BLaER1 (cell line): ENCODE results near the gene PRR30.
"Not testable (repeated sequence)": the region's sequence is repeated elsewhere in the genome, so short reads cannot be mapped to it uniquely, and the experiment has no call there.

Source experiments
- H3K27ac ChIP-seq: shearing (Covaris generic); formaldehyde crosslinking; 2 replicates; pipeline ENCODE4 v1.8.1; 2022
- H3K27me3 ChIP-seq: shearing (Covaris generic); formaldehyde crosslinking; 2 replicates; pipeline ENCODE4 v1.8.1; 2022
- H3K36me3 ChIP-seq: shearing (Covaris generic); formaldehyde crosslinking; 2 replicates; pipeline ENCODE4 v1.8.1; 2022
- H3K4me1 ChIP-seq: shearing (Covaris generic); formaldehyde crosslinking; 2 replicates; pipeline ENCODE4 v1.8.1; 2022
- H3K4me2 ChIP-seq: shearing (Covaris generic); formaldehyde crosslinking; 2 replicates; pipeline ENCODE4 v1.8.1; 2022
- H3K4me3 ChIP-seq: shearing (Covaris generic); formaldehyde crosslinking; 2 replicates; pipeline ENCODE4 v1.8.1; 2022
- H3K9ac ChIP-seq: shearing (Covaris generic); formaldehyde crosslinking; 2 replicates; pipeline ENCODE4 v1.8.1; 2022
- H3K9me3 ChIP-seq: shearing (Covaris generic); formaldehyde crosslinking; 2 replicates; pipeline ENCODE4 v1.8.1; 2022
- H4K20me1 ChIP-seq: shearing (Covaris generic); formaldehyde crosslinking; 2 replicates; pipeline ENCODE4 v1.8.1; 2022
- Cebpa-rat ChIP-seq: shearing (Covaris generic); IDR thresholded peaks from 2 replicates; pipeline ENCODE4 v1.8.1; 2022

Gene PRR30

DNA sequence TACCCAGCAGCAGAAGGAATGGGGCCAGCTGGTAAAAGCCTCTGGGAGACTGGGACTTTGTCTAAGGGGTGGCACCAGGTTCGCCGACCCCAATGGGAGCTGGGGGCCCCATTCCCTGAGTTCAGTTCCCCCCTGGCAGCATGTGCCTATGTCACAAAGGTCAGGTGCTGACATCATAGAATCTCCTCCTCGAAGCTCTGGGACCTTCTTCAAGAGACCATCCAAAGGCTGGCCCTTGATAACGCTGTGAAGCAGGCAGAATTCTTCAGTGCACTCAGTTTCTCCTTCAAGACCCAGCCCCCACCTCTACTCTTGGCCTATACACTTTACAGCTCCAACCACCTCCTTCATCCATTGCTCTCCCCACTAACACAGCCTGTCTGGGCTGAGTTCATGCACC, at the start of gene PRR30:
Gene PRR30 (minus strand): TSS at position 101 of the 400 bp plus-strand sequence. CDS start 1,081 bp downstream, outside the sequence.
- no peak within 1 kb of the TSS for H3K27ac ChIP-seq
- H3K4me1 ChIP-seq, result peaks cover 16% of the 10 kb centered on the region
- H3K9ac ChIP-seq, result no peak within 1 kb of the TSS
- no peak within 1 kb of the TSS for H3K4me3 ChIP-seq
- H3K4me2 ChIP-seq, result no peak within 1 kb of the TSS
- TF ChIP-seq Cebpa-rat, result no peak
- no peaks in the 10 kb centered on the region for H3K27me3 ChIP-seq
- no peaks in the 10 kb centered on the region for H3K36me3 ChIP-seq
- no peaks in the 10 kb centered on the region for H3K9me3 ChIP-seq
- H4K20me1 ChIP-seq, result no peaks in the 10 kb centered on the region

- Histone ChIP-seq H3K4me2 (no peak overlapping the region), H3K4me1 (no peaks in the 10 kb centered on the region), H3K36me3 (no peaks in the 10 kb centered on the region), H3K9me3 (peaks cover 4% of the 10 kb centered on the region; the same call in 1 of the 2 replicates), H3K9ac (no peak overlapping the region), H3K4me3 (no peak overlapping the region), H4K20me1 (no peaks in the 10 kb centered on the region), H3K27ac (no peak overlapping the region), H3K27me3 (no peaks in the 10 kb centered on the region)
- no peak for TF ChIP-seq Cebpa-rat
Measured at GRCh38 chr2:27186613-27187345, 47.6 kb upstream of the PRR30 start.

DNA sequence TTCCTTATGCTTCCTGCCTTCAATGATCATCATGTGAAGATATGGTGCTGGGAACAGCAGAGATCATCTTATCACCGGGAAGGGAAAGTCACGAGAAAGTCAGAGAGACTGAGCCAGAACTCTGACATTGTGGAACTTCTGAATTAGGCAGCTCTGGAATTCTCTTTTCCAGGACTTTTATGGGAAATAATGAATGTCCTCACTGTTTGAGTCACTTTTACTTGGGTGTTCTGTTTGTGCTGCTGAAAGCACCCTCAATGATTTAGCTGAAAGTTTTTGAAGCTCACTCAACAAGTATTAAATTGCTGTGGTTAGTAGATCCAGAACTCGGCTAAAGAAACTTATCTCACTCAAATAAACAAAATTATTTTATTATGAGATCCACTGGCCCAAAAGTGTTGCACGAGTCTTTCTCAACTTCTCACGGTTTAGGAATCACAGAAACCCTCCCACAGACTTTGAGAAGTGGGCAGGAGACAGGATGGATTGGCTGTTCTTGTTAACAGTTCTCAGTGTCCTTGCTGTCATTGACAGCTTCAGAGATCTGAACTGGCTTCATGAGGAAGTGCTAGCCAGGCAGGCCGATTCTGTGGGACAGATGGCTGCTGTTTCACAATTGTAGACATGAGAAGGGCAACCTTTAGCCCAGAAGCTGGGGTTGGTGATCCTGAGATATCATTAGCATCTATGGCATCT, 46.3 kb upstream of the PRR30 start:
- H3K27me3 ChIP-seq, result no peaks in the 10 kb centered on the region
- H4K20me1 ChIP-seq, result no peaks in the 10 kb centered on the region
- H3K9me3 ChIP-seq, result peaks cover 4% of the 10 kb centered on the region; the same call in 1 of the 2 replicates
- H3K9ac ChIP-seq, result no peak overlapping the region
- H3K4me2 ChIP-seq, result no peak overlapping the region
- no peak overlapping the region for H3K27ac ChIP-seq
- no peak for TF ChIP-seq Cebpa-rat
- H3K36me3 ChIP-seq, result no peaks in the 10 kb centered on the region
- no peak overlapping the region for H3K4me3 ChIP-seq
- H3K4me1 ChIP-seq, result no peaks in the 10 kb centered on the region

DNA sequence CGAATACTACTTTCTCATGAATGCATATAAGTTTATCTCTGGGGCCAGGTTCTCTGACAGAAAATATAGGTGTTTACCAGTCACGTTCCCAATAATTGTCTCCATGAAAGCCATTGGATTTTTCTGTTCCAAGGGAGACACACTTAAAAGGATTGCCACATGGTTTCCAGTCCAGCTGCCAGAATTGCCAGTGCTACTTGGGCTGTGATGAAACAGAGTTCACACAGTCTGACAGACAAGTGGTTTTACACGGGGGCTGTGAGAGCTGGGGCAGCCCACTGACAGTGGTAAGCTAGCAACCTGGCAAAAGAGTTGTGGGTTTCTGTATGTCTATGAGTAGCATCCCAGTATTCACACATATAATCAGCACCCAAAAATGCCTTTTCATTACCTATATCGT, 44.9 kb upstream of the PRR30 start:
- no peaks in the 10 kb centered on the region for H3K4me1 ChIP-seq
- H3K9ac ChIP-seq, result no peak overlapping the region
- no peak overlapping the region for H3K4me3 ChIP-seq
- H3K36me3 ChIP-seq, result no peaks in the 10 kb centered on the region
- no peaks in the 10 kb centered on the region for H4K20me1 ChIP-seq
- H3K27ac ChIP-seq, result no peak overlapping the region
- H3K4me2 ChIP-seq, result no peak overlapping the region
- H3K27me3 ChIP-seq, result no peaks in the 10 kb centered on the region
- no peaks in the 10 kb centered on the region for H3K9me3 ChIP-seq
- TF ChIP-seq Cebpa-rat, result no peak

DNA sequence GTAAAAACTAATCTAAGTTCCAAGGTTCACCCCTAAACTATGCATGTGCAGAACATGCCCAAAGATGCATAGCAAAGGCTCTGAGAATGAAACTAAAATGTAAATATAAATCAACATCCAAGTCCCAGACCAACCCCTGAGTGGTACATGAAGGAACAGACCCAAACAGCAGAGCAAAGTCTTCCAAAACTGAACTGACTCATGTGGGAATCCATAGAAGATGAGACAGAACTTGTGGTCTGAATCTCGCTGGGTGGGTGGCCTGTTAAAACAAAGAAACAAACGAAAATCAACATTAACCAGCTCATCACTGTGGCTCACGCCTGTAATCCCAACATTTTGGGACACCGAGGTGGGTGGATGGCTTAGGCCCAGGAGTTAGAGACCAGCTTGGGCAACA, 43.1 kb upstream of the PRR30 start:
- TF ChIP-seq Cebpa-rat, result no peak
- H3K27ac ChIP-seq, result no peak overlapping the region

GRCh38 chr2:27179344-27180000, 40.3 kb upstream of the PRR30 start:
- TF ChIP-seq Cebpa-rat, result no peak
- Histone ChIP-seq H3K27me3 (no peaks in the 10 kb centered on the region), H3K36me3 (no peaks in the 10 kb centered on the region), H3K27ac (no peak overlapping the region), H3K4me2 (no peak overlapping the region), H4K20me1 (no peaks in the 10 kb centered on the region), H3K4me1 (no peaks in the 10 kb centered on the region), H3K9me3 (no peaks in the 10 kb centered on the region), H3K4me3 (no peak overlapping the region), H3K9ac (no peak overlapping the region)

More for the DNA sequence above, 43.1 kb upstream of the PRR30 start:
- Histone ChIP-seq H3K36me3 (no peaks in the 10 kb centered on the region), H3K9ac (no peak overlapping the region), H3K4me2 (no peak overlapping the region), H3K9me3 (no peaks in the 10 kb centered on the region), H3K4me1 (no peaks in the 10 kb centered on the region), H3K4me3 (no peak overlapping the region), H3K27me3 (no peaks in the 10 kb centered on the region), H4K20me1 (no peaks in the 10 kb centered on the region)

- Histone ChIP-seq H3K4me3 (no peak overlapping the region), H3K36me3 (no peaks in the 10 kb centered on the region), H3K4me2 (no peak overlapping the region), H3K27ac (no peak overlapping the region), H3K27me3 (no peaks in the 10 kb centered on the region), H3K9ac (no peak overlapping the region), H4K20me1 (no peaks in the 10 kb centered on the region), H3K9me3 (no peaks in the 10 kb centered on the region), H3K4me1 (no peaks in the 10 kb centered on the region)
- no peak for TF ChIP-seq Cebpa-rat
Measured at GRCh38 chr2:27178469-27178868, 39.3 kb upstream of the PRR30 start.

- Histone ChIP-seq H3K27ac (no peak overlapping the region), H3K4me2 (no peak overlapping the region), H3K36me3 (no peaks in the 10 kb centered on the region), H3K9me3 (no peaks in the 10 kb centered on the region), H4K20me1 (no peaks in the 10 kb centered on the region), H3K9ac (no peak overlapping the region), H3K4me3 (no peak overlapping the region), H3K27me3 (no peaks in the 10 kb centered on the region), H3K4me1 (no peaks in the 10 kb centered on the region)
- TF ChIP-seq Cebpa-rat, result no peak
Measured at GRCh38 chr2:27177441-27178351, 38.5 kb upstream of the PRR30 start.

GRCh38 chr2:27175781-27176180, 36.6 kb upstream of the PRR30 start:
- not testable (repeated sequence) for H3K4me1 ChIP-seq, H3K27ac ChIP-seq, H3K4me2 ChIP-seq, H3K27me3 ChIP-seq, H3K36me3 ChIP-seq, H4K20me1 ChIP-seq, H3K9ac ChIP-seq, H3K4me3 ChIP-seq, H3K9me3 ChIP-seq
